CD4-positive, alpha-beta T cell treated with Interleukin-1 beta for 1 hour (primary cell): ENCODE measurements around the gene LRRC51.

Source experiments
- DNase-seq, 2 donors: peaks; one replicate each; pipeline ENCODE4 v3.0.0-alpha.2; 2020 to 2022

LRRC51 gene

DNA sequence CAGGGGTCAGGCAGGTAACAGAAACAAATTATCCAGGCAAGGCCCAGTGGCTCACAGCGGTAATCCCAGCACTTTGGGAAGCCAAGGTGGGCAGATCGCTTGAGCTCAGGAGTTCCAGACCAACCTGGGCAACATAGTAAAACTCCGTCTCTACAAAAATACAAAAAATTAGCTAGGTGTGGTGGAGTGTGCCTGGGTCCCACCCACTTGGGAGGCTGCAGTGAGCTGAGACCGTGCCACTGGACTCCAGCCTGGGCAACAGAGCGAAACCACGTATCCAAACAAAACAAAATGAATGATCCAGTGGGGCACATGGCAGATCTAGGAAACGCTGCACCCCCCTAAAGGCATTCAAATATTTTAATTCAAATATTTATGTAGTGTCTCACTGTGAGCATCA lies 10.2 kb upstream of the LRRC51 start:
- DNase-seq: no peak

DNA sequence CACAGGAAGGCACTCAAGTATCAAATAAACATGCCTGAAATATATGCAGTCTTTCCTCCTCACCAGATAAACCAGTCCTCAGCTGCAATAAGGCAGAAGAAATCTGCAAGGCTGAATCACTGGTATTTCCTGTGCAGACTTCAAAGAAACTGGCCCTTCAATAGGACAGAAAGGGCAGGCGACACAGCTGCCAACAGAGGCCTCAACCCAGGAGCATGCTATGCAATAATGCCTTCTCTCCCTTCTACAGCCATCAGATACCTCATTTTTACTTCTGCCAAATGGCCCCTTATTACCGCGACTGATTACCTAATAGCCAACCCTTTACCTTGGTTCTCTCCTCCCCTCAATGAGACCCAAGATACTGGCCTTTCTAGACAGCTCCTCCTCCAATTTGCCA lies 8.3 kb upstream of the LRRC51 start:
- DNase-seq: no peak

DNA sequence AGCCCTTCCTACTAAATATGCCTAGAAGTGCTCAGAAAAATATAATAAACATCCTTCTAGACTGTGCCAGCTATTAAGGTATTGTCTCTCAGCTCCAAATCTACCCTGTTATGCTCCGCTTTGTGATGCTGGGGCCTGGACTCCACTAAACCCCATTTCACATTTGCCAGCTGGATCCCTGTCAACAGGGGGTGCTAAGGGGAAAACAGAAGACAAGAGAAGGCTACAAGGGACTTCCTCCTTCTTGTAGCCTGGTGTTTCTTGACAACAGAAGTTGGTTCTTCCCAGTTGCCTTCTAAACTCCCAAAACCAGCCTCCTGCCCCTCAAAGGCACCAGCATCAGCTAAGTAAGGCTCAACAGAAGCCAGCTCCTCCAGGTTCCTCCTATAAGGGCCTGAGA lies 5.5 kb upstream of the LRRC51 start:
- peak in 1 of 2 donors; percentile 22 for DNase-seq

DNA sequence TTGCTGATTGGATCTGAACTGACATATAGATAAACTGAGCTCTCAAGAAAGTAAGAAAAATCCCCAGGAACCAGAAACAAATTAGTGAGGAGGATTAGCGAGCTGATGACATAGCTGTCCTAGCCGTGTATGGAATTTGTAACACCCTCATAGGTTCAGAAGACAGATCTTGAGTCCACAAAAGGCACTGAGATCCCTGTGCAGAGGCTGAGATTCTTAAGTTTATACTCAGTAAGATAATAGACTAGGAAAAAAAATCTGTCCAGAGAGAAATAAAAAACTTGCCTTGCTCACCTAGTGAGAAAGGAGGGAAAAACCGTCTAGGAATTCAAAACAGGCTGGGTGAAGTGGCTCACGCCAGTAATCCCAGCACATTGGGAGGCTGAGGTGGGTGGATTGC lies 4.9 kb upstream of the LRRC51 start:
- no peak for DNase-seq

DNA sequence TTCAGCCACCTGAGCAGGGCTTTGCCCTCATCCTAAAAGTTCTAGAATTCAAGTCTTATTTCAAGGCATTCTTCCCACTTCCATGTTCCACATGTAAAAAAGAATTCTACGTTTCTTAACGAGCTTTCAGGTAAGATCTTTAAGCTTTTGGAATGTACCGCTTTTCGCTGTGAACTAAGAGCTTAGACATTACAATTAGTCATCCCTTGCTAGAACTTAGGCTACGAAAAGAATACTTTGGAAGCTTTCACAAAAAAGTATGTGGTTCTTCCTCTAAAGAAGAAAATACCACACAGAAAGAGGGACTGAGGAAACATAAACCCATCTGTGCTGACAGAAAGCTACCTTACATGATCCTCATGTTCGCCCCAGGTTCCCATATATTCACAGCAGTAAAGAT lies 2.2 kb upstream of the LRRC51 start:
- DNase-seq: no peak

DNA sequence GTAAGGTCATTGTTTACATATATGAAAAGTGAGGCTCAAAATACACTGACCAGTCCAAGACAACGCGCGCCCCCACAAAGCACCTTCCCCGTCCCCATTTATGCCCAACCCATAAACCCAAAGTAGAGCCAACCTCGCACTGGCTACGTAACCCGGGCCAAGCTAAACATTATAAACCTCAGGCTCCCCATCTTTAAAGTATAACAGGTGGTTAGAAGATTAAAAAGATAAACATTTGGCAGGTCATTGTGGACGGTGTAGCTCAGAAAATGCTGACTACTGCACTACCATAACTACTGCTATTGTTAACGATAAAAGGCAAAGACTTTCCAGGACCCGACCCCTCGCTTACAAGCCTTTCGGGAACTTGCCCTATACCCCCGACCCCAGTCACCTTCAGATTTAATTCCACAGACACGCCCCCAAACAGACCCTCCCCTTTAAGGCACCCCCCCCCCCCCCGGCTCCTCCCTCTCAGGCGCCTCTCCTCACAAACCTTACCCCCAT lies 778 bp upstream of the LRRC51 start:
- peak; percentile 14 to 55 for DNase-seq

DNA sequence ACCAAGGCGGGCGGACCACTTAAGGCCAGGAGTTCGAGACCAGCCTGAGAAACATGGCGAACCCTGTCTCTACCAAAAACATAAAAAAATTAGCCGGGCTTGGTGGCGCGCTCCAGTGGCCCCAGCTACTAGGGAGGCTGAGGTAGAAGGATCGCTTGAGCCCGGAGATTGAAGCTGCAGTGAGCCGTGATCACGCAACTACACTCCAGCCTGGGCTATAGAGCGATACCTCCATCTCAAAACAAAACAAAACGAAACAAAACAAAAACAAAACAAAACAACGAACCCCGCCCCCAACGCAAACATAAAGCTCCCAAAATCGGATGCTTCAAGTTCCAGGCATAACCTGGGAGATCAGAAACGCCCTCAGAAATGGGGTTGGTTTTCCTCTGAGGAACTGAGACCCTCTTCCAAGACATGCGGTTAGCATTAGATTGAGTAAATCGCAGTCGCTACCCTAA lies 564 bp downstream of the LRRC51 start:
- DNase-seq: no peak

DNA sequence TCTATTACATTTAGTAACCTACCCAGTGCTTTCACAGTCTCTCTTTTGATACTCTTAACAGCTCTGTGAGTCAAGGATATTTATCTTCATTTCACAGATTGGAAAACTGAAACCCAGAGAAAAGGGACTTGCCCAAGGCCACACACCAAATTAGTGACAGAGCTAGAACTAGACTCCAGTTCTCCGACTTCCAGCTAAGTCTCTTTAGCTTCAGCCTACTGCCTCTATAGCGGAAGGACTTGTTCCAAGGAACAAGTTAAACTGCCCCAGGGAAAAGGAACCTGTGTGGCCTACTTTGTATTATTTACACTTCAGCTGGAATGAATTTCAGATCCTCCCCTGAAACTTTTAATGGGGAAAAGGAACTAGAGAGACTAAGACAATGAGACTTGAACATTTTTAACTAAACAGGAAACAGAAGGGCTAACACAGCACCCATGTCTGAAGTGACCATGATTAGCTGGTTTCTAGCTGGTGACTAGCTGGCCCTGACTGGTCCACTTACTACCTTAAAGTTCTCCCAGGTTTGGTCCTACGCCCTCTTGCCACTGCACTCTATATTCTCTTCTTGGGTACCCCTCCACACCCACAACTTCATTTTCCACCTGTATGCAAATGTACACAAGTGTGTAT lies 1.3 kb downstream of the LRRC51 start:
- no peak for DNase-seq

DNA sequence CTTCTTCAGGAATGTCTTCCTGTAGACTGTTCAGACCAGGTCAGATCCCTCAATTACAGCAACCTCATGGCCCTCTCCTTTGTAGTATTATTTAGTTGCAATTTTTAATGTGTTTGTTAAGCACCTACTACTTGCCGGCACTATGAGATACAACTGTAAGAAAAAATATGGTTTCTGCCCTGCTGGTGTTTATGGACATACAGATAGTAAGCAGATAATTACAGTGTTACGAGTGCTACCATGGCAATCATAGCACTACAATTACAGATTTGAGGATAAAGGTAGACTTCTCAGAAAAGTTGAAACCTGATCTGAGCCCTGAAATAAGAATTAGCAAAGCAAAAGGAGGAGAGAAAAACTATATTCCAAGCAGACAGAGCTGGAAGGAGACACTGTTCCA lies 2.8 kb downstream of the LRRC51 start:
- DNase-seq: no peak

DNA sequence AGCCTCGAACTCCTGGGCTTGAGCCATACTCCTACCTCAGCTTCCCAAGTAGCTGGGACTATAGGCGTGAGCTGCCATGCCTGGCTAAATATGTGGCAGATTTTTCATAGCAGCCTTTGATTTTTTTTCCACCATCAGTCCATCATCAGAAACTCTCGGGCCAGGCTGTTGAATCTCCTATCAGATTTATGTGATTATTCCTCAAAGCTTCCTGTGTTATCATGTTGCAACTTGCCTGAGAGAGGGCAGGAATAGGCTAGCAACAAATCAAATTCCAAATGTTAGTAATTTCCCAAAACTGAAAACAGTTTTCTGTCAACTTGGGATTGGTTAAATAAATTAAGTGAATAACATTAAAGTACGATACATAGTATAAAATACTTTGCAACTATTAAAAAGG lies 3.4 kb downstream of the LRRC51 start:
- DNase-seq: no peak

DNA sequence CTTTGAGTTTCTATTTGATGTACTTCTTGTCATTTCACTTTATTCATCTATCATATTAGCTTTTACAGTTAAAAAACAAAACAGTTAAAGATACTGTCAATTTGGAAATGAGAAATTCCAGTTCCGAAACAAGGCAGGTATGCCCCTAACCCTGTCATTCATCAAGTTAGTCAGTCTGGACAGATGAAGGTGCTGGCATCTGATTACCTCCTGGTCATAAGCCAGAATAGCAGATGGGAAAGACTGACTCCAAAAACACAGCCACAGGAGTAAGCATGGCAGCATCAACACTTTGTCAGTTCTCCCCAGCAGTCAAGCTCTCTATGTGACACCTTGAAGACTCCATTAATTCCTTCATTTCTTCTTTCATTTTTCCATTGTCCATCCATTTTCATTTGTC lies 4.3 kb downstream of the LRRC51 start:
- DNase-seq: no peak

DNA sequence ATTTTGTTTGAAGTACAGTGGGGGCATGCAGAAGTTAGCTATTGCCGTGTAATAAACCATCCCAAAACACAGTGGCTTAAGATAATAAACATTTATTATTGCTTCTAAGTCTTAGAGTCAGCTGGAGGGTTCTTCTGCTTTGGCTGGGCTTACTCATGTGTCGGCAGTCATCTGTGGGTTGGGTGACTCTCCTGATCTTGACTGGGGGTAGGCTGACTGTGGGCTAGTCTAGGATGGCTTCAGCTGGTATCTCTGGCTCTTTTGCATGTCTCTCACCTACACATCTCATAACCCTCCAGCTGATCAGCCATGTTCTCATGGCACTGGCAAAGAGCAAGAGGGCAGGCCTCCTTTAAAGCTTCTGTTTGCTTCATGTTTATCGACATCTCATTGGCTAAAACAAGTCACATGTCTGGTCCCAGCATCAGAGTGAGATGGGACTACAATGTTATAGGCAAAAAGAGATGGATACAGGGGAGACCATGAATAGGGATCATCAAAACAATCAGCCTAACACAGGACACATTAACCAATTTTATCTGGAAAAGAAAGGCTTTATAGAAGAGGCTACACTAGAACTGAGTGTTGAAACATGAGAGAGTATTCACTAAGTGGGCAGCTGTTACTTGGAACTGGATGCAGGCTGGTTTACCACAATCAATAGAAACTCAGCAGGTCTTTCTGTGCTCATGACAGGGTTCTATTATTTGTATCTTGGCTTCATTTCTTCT lies 5.1 kb downstream of the LRRC51 start:
- DNase-seq: no peak

DNA sequence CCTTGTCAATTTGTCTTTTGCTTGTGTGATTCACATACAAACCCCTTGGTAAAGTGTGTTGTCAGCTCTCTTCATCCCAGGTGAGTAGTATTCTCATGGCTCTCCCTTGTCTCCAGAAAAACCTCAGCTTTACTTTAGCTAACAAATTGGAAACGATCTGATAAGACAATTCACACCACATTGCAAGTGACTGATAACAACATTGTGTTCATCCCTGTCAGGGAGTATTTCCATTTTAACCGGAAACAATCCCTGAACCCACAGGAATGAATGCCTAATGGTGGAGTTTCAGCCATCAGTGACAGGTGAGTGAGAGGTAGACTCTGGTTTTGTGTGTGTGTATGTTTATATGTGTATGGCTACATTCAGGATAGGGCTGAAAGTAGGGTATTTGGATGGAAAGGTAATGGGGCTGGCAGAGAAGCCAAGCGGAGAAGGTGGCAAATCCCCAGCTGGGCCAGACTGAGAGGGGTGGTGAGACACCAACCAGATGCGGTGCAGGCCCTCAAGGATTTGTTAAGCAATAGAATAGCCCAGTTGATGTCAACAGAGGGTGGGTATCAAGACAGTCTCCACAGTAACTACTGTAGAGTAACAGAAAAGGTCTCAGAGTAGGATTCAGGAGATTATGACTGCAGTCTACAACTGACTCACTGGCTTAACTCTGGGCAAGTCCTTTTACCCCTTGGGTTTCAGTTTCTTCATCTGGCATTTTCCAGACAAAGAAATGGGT lies 7.6 kb downstream of the LRRC51 start:
- DNase-seq: no peak

DNA sequence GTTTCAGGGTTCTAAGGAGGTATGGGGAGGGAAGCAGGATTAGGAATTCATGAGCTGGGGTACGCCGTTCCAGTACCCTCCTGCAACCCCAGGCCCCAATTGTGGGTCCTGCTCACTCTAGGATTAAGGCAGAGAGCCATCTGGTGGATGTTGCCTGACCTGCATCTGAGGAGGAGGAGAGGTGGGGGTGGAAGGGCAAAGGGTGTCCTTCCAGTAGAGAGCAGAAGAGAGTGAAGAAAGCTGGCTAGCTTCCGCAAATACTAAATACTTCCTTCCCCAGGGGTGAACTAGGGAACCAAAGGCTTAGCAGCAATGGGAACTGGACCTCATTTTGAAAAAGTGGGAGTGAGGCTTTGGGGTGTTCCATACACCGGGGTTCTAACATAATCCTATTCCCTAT lies 10.6 kb downstream of the LRRC51 start:
- DNase-seq: peak; percentile 76 to 77

DNA sequence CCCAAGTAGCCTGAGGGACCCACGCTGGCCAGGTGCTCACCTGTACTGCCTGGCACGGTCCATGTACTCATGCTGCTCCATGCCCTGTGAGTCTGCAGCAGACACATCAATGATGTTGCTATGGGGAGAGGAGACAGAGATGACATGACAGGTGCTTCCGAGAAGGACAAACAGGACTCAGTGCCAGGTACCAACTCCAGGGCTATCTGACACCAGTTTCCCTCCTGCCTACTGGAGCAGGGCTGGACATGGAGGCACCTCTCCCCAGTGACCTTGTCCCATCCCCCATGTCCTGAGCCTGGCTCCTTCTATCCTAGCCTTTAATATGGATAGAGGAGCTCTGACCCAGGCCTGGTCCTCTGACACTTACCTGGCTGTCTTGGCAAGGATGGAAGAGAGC lies 18.1 kb downstream of the LRRC51 start:
- DNase-seq: no peak

DNA sequence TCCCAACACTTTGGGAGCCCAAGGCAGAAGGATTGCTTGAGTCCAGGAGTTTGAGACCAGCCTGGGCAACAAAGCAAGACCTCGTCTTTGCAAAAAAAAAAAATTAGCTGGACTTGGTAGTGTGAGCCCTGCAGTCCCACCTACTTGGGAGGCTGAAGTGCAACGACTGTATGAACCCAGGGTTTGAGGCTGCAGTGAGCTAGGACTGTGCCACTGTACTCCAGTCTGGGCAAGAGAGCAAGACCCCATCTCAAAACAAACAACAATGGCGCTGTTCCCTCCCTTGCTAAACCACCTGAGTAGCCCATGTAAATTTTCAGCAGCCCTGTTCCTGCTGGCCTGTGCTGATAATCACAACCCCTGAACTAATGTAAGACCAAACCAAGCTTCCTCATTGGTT lies 19.4 kb downstream of the LRRC51 start:
- DNase-seq: no peak

DNA sequence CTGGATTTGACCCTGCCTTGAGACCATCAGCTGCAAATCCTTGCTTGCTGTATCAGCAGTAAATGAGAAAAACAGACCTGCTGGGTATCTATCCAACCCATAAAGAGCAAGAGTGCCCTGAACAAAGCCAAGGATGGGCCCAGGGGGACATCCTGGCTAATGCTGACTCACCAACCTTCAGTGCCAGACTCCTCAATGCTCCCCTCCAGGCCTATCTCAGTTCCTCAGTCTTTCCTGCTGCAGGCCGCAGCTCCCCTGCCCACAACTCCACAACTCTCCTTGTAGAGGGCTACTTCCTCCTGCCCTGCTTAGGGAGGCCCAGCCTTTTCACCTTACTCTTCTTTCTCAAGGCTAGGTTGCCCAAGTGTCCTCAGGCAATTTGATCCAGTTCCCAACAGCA lies 19.8 kb downstream of the LRRC51 start:
- DNase-seq: peak in 1 of 2 donors; percentile 32

DNA sequence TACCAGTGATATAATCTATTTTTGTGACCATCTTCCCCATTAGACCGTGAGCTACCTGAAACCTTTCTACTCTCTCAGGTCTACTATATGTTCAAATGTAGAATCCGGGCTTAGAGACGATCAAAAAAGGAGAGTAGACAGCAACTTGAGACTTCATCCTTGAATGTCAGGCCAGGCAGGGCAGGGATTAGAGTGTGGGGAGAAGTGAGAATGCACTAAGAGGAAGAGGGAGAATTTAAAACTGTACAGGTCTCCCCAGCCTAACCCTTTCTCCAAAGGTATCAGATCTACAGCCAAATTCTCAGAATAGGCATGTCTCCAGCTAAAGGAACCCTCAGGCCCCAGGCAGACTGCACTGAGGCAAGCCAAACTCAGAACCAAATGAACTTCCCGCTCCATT lies 21.5 kb downstream of the LRRC51 start:
- DNase-seq: no peak

DNA sequence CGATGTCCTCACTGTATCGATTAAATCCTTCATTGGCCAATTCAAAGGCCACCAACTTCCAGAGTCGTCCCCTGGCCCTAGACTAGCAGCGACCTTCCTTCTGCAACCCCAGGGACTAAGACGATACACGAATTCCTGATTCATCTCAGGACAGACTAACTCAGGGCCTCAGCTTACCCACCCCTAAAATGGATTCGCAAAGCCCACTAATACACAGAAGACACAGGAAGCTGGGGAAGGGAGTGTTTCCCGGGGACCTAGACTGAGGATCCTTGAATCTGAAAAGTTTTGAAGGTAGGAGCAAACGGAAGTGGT lies 21.9 kb downstream of the LRRC51 start:
- no peak for DNase-seq

DNA sequence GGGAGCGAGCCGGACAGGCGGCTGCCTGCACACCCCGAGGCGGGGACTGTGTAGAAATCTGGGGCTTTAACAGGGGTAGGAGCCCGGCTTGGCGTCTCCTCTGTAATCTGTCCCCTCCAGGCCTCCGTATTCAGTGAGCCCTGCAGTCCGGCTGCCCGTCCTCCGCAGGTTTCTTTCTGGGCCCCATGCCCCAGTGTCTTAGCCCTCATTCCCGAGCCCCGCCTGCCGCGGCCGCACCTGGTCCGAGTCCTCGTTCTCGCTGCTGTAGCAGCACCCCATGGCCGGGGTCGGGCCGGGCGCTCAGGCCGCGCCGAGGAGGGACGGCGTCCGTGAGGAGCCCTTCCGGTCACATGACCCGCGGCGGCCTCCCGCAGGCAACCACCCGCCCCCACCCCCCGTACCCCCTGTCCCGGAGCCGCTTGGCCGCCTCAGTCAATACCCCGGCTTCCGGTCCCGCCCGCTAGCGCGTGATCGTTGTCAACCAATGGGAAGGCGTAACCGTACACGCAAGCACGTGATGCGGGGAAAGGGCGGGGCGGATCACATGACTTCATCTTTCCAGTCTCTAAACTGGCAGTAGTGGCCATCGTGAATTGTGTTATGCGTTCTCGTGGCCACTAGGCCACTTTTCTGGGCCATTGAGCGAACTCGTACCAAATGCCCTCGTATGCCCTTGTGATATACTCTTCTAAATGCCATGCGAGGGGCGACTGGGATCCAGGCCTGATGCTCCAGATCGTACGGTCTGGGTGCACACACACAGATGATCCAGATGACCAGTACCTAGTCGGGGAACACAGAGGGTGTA lies 22.5 kb downstream of the LRRC51 start, which contains the start of gene LAMTOR1:
LAMTOR1 (minus strand) TSS at position 352 of the 808 bp plus-strand sequence; CDS start at position 279, 73 bp downstream.
- DNase-seq: peak; percentile 97 to 98

DNA sequence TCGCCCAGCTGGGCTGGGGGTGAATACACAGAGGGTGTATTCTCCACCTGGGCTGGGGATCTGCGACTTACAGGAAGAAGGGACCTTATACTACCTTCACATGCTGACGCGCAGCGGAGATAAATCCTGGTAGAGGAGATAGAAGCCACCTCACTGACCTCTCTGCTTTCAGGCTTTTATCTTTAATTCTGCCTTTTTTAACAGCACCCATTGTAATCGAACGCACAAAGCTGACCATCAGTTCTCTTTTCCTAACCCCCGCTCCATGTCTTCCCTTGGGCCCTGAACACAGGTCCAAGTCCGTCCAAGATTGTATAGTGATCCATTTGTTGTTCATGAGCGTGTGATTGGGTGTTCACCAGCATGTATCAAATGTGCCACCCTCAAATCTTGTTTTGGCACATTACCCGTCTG lies 23.1 kb downstream of the LRRC51 start:
- no peak for DNase-seq

DNA sequence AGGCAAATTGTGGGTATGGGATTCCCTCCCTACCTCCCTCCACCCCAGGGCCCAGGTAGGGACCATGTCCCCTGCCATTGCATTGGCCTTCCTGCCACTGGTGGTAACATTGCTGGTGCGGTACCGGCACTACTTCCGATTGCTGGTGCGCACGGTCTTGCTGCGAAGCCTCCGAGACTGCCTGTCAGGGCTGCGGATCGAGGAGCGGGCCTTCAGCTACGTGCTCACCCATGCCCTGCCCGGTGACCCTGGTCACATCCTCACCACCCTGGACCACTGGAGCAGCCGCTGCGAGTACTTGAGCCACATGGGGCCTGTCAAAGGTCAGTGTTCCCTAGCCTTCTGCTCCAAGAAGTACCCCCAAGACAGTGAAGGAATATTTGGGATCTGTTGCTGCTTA lies 25.2 kb downstream of the LRRC51 start, which contains the start of gene TOMT:
TOMT (plus strand) TSS at position 37 of the 400 bp plus-strand sequence; CDS start at position 65, 28 bp downstream.
- DNase-seq: no peak
